A172 (cell line): ENCODE results near the gene KRTCAP3. TPM values are rescaled to one million over a fixed set of nuclear protein-coding genes. Genes with fewer than 3 reads are reported as not detected.
A peak's percentile ranks its signal among the peaks of the same experiment; 100 is the strongest.

Experiments used
- DNase-seq: peaks from one replicate; pipeline ENCODE4 v3.0.0-alpha.2; 2015; ENCODE audit warnings: low spot score
- total RNA-seq: library from RNA; depleted of rRNA; stranded (reverse); fragments of >200 nt; shearing (Covaris generic); gene quantifications from 2 replicates; pipeline ENCODE4 v1.2.3, GENCODE V29; 2014; rRNA removed

The KRTCAP3 gene
- total RNA-seq, 1 experiment from 2014 or later: not detected

- DNase-seq: no peak
Observed at GRCh38 chr2:27441226-27441926, 805 bp upstream of the KRTCAP3 start.

DNA sequence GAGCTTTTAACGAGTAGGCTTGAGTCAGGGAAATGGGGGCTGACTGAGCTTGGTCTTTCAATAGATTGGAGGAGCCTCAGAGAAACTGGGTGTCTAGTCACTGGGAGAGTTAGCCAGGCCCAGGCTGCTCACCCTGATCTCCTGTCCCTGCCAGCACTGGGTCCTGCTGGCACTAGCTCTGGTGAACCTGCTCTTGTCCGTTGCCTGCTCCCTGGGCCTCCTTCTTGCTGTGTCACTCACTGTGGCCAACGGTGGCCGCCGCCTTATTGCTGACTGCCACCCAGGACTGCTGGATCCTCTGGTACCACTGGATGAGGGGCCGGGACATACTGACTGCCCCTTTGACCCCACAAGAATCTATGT lies 720 bp downstream of the KRTCAP3 start:
- DNase-seq: no peak

DNA sequence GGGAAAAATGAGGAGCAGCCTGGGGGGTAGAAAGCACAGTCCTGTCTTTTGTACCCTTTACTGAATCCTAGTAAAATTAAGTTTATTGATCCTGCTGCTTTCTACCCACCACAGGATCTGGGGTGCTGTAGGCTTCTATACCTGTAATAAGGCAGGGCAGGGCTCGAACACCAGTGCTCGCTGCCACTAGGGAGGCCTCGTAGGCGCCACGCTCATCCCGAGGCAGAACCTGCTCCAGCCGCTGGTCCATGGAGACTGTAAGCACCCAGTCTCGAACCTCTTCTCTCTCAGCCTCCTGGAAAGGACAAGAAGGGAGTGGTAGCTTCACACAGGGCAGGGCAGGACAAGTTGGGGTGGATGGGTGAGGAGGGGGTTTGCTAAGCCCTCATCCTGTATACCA lies 3.0 kb downstream of the KRTCAP3 start:
- no peak for DNase-seq

- no peak for DNase-seq
Observed at GRCh38 chr2:27445615-27446014, 3.4 kb downstream of the KRTCAP3 start.

GRCh38 chr2:27446057-27446456 lies 3.9 kb downstream of the KRTCAP3 start:
- no peak for DNase-seq

DNA sequence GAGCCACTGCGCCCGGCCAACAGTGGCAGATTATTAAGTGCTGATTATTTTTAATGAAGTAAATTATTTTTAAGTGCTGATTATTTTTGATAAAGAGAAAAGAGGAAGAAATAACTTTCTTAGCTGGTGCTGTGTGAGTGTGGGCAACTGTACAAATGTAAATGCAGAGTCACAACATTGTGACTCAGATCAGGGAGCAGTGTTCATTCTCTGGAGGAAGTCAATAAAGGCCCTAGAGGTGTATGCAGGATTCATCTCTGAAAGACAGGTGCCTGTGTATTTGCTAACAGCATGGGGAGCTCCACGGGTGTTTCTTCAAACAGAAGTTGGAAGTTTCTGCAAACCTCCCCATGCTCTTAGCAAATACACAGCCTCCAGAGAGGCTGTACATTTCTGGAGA lies 6.2 kb downstream of the KRTCAP3 start:
- DNase-seq: no peak

GRCh38 chr2:27451095-27451494 lies 8.9 kb downstream of the KRTCAP3 start:
- no peak for DNase-seq

DNA sequence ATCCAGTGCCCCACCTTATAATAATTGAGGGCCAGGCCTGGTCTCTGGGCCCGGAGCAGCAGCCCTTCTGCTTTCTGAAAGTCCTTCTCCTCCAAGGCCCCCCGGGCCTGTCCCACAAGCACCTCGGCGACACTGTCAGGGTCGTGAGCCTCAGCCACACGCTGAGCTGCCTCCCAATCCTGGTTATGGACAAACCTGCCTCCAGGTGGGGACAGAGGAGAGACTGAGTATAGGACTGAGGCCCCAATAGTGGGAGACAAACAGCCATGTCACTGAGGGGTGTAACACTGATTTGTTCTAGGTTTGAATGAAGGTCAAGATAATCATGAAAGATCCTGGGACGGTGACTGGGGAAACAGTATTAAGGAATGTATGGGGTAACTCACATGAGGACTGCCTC lies 11.8 kb downstream of the KRTCAP3 start:
- DNase-seq: no peak

GRCh38 chr2:27461118-27461517 lies 18.9 kb downstream of the KRTCAP3 start:
- no peak for DNase-seq

- DNase-seq: no peak
Observed at GRCh38 chr2:27464443-27464842, 22.3 kb downstream of the KRTCAP3 start.

GRCh38 chr2:27471961-27472360 lies 29.8 kb downstream of the KRTCAP3 start:
- no peak for DNase-seq

DNA sequence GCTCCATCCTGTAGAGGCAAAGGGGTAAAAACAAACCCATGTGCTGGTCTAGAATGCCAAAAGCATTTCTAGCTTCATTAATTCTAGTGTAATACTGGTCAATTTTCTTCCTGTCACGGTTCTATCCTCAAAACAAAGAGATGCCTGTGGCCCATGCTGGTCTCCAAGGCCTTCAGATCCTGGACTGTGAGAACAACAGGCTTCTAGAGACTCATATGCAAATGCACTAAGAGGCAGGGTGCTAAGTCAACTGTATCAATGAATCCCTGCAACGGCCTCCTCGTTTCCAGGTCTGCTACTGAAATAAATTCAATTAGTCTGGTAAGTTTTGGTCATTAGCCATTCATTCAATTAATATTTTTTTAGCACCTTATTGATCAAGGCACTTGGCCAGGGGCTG lies 43.3 kb downstream of the KRTCAP3 start:
- DNase-seq: no peak

DNA sequence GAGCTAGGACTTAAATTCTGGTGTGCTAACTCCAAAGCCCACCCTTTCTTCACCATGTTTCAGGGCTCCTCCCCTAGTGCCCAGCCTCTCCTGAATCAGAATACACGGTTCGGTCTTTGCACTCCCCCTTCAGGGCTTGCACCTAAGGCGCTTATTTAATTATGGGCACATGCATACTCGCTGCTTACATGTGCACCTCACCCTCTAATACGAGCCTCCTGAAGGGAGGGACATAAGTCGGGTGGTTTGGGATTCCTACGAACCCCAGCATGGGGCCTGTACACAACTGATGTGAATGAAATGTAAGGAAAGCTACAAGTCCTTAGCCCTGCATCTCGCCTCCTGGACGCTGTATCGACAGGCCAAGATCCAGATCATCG lies 46.9 kb downstream of the KRTCAP3 start:
- peak; percentile 17 for DNase-seq

- DNase-seq: peak; percentile 98
Observed at GRCh38 chr2:27489498-27490397, 47.6 kb downstream of the KRTCAP3 start, which contains the start of gene IFT172. TSS of gene IFT172 (minus strand) at chr2:27489743. CDS start at chr2:27489653, 90 bp downstream.

GRCh38 chr2:27492557-27492956 lies 50.4 kb downstream of the KRTCAP3 start:
- DNase-seq: no peak

GRCh38 chr2:27493948-27494283 lies 51.7 kb downstream of the KRTCAP3 start:
- no peak for DNase-seq

Other genes with a start within 250 kb of the KRTCAP3 start
- 191 and 231 TPM in 2 replicates for gene ATRAID, start 230.3 kb upstream of the KRTCAP3 start, total RNA-seq
- 41.8 and 67.4 TPM in 2 replicates for gene SLC5A6, start 230.1 kb upstream of the KRTCAP3 start, total RNA-seq
- gene CAD, start 225.0 kb upstream of the KRTCAP3 start, total RNA-seq: 27.5 and 30.9 TPM in 2 replicates
- 3.2 and 6.5 TPM in 2 replicates for gene SLC30A3, start 179.3 kb upstream of the KRTCAP3 start, total RNA-seq
- gene DNAJC5G, start 166.9 kb upstream of the KRTCAP3 start, total RNA-seq: not detected in 2 replicates
- gene TRIM54, start 160.0 kb upstream of the KRTCAP3 start, total RNA-seq: 0.96 and 0.98 TPM in 2 replicates
- gene UCN, start 133.9 kb upstream of the KRTCAP3 start, total RNA-seq: 4.1 and 5.0 TPM in 2 replicates
- 91.0 and 108 TPM in 2 replicates for gene MPV17, start 119.3 kb upstream of the KRTCAP3 start, total RNA-seq
- gene GTF3C2, start 85.6 kb upstream of the KRTCAP3 start, total RNA-seq: 56.4 and 67.8 TPM in 2 replicates
- gene EIF2B4, start 72.0 kb upstream of the KRTCAP3 start, total RNA-seq: 31.2 and 43.4 TPM in 2 replicates
- gene SNX17, start 71.8 kb upstream of the KRTCAP3 start, total RNA-seq: 202 and 226 TPM in 2 replicates
- 1.4 TPM in 1 of 2 replicates, not detected in the other for gene ZNF513, start 61.6 kb upstream of the KRTCAP3 start, total RNA-seq
- 185 and 200 TPM in 2 replicates for gene PPM1G, start 32.8 kb upstream of the KRTCAP3 start, total RNA-seq
- 170 and 206 TPM in 2 replicates for gene NRBP1, start 13.8 kb upstream of the KRTCAP3 start, total RNA-seq
- 24.3 and 39.8 TPM in 2 replicates for gene IFT172, start 47.4 kb downstream of the KRTCAP3 start, total RNA-seq
- gene FNDC4, start 52.8 kb downstream of the KRTCAP3 start, total RNA-seq: 8.2 and 13.4 TPM in 2 replicates
- not detected in 2 replicates for gene GCKR, start 54.5 kb downstream of the KRTCAP3 start, total RNA-seq
- gene ZNF512, start 140.7 kb downstream of the KRTCAP3 start, total RNA-seq: 14.8 and 16.7 TPM in 2 replicates
- gene CCDC121, start 186.6 kb downstream of the KRTCAP3 start, total RNA-seq: 1.6 and 6.5 TPM in 2 replicates
- gene GPN1, start 186.7 kb downstream of the KRTCAP3 start, total RNA-seq: 76.1 and 91.6 TPM in 2 replicates
- gene SUPT7L, start 221.2 kb downstream of the KRTCAP3 start, total RNA-seq: 29.4 and 32.7 TPM in 2 replicates
- gene SLC4A1AP, start 221.5 kb downstream of the KRTCAP3 start, total RNA-seq: 44.5 and 51.0 TPM in 2 replicates